Measurements from ENCODE around the gene AIF1. TPM values are rescaled to one million over a fixed set of nuclear protein-coding genes. Genes with fewer than 3 reads are reported as not detected.

Gene AIF1
- total and polyA plus RNA-seq, 2 donors (not counting 1 experiment from before 2014, with no cell fraction given): not detected

GRCh38 chr6:31581434-31582229 lies 33.4 kb upstream of the AIF1 start:
- Histone ChIP-seq H3K4me3 (replicated peaks in 1 of 4; ENCODE audit: control extremely low read depth in 1 of 4, insufficient read depth in 1 of 4, low read depth in 3 of 4, low read length in 4 of 4) (peak overlapping the region; percentile 74 to 89 (median 82)), H3K36me3 (ENCODE audit: control insufficient read depth, insufficient read depth, low read length) (no peaks in the 10 kb centered on the region), H3K79me2 (ENCODE audit: control insufficient read depth, insufficient read depth, low read length) (no peaks in the 10 kb centered on the region), H3K27ac (ENCODE audit: insufficient read depth, low read length) (no peak overlapping the region), H2AFZ (ENCODE audit: low read length) (peak overlapping the region; percentile 97), H3K4me2 (ENCODE audit: extremely low read depth, insufficient read depth, low read length) (peak overlapping the region; percentile 99), H3K27me3 (ENCODE audit: control insufficient read depth, insufficient read depth, low read length) (peaks cover 9% of the 10 kb centered on the region), H3K4me1 (ENCODE audit: control insufficient read depth, extremely low read depth, insufficient read depth, low read length) (no peaks in the 10 kb centered on the region), H3K9ac (ENCODE audit: insufficient read depth, low read length) (peak overlapping the region; percentile 70), H4K20me1 (ENCODE audit: control insufficient read depth, extremely low read depth, insufficient read depth, low read length) (no peaks in the 10 kb centered on the region), H3K9me3 (ENCODE audit: control insufficient read depth, insufficient read depth, low read depth, low read length) (no peaks in the 10 kb centered on the region)
- DNase-seq (ENCODE audit: low read depth in 2 of 2): no peak
- TF ChIP-seq CTCF (conservative IDR thresholded peaks at IDR 0.05 in 1 of 2, IDR thresholded peaks at IDR 0.05 in 1 of 2; ENCODE audit: low read depth in 1 of 2, low read length in 2 of 2) (no peak), EZH2 (IDR thresholded peaks at IDR 0.05; ENCODE audit: low read length, missing control alignments) (peak; percentile 16)

GRCh38 chr6:31582230-31582643 lies 32.8 kb upstream of the AIF1 start, which contains the start of gene LTB:
TSS of gene LTB (minus strand) at chr6:31582424. CDS start at chr6:31582417, 7 bp downstream.
- Histone ChIP-seq H3K9ac (ENCODE audit: insufficient read depth, low read length) (peak within 1 kb of the TSS; percentile 70), H4K20me1 (ENCODE audit: control insufficient read depth, extremely low read depth, insufficient read depth, low read length) (no peaks in the 10 kb centered on the region), H3K4me1 (ENCODE audit: control insufficient read depth, extremely low read depth, insufficient read depth, low read length) (no peaks in the 10 kb centered on the region), H3K4me2 (ENCODE audit: extremely low read depth, insufficient read depth, low read length) (peak within 1 kb of the TSS; percentile 99), H3K79me2 (ENCODE audit: control insufficient read depth, insufficient read depth, low read length) (no peaks in the 10 kb centered on the region), H2AFZ (ENCODE audit: low read length) (peak within 1 kb of the TSS; percentile 97), H3K36me3 (ENCODE audit: control insufficient read depth, insufficient read depth, low read length) (no peaks in the 10 kb centered on the region), H3K9me3 (ENCODE audit: control insufficient read depth, insufficient read depth, low read depth, low read length) (no peaks in the 10 kb centered on the region), H3K4me3 (replicated peaks in 1 of 4; ENCODE audit: control extremely low read depth in 1 of 4, insufficient read depth in 1 of 4, low read depth in 3 of 4, low read length in 4 of 4) (peak within 1 kb of the TSS; percentile 74 to 89 (median 82)), H3K27me3 (ENCODE audit: control insufficient read depth, insufficient read depth, low read length) (peaks cover 5% of the 10 kb centered on the region), H3K27ac (ENCODE audit: insufficient read depth, low read length) (no peak within 1 kb of the TSS)
- TF ChIP-seq EZH2 (IDR thresholded peaks at IDR 0.05; ENCODE audit: low read length, missing control alignments) (no peak), CTCF (conservative IDR thresholded peaks at IDR 0.05 in 1 of 2, IDR thresholded peaks at IDR 0.05 in 1 of 2; ENCODE audit: low read depth in 1 of 2, low read length in 2 of 2) (no peak)
- DNase-seq (ENCODE audit: low read depth in 2 of 2): no peak

- H3K4me1 ChIP-seq (ENCODE audit: control insufficient read depth, extremely low read depth, insufficient read depth, low read length): no peaks in the 10 kb centered on the region
- no peak overlapping the region for H3K27ac ChIP-seq (ENCODE audit: insufficient read depth, low read length)
- peaks cover 4% of the 10 kb centered on the region for H3K27me3 ChIP-seq (ENCODE audit: control insufficient read depth, insufficient read depth, low read length)
- H3K36me3 ChIP-seq (ENCODE audit: control insufficient read depth, insufficient read depth, low read length): no peaks in the 10 kb centered on the region
- H3K4me3 ChIP-seq (replicated peaks in 1 of 4; ENCODE audit: control extremely low read depth in 1 of 4, insufficient read depth in 1 of 4, low read depth in 3 of 4, low read length in 4 of 4): no peak overlapping the region
- no peak overlapping the region for H3K9ac ChIP-seq (ENCODE audit: insufficient read depth, low read length)
- no peaks in the 10 kb centered on the region for H3K9me3 ChIP-seq (ENCODE audit: control insufficient read depth, insufficient read depth, low read depth, low read length)
- H3K79me2 ChIP-seq (ENCODE audit: control insufficient read depth, insufficient read depth, low read length): no peaks in the 10 kb centered on the region
- no peak overlapping the region for H2AFZ ChIP-seq (ENCODE audit: low read length)
- TF ChIP-seq EZH2 (IDR thresholded peaks at IDR 0.05; ENCODE audit: low read length, missing control alignments) (no peak), CTCF (conservative IDR thresholded peaks at IDR 0.05 in 1 of 2, IDR thresholded peaks at IDR 0.05 in 1 of 2; ENCODE audit: low read depth in 1 of 2, low read length in 2 of 2) (peak; percentile 20 to 36)
- H3K4me2 ChIP-seq (ENCODE audit: extremely low read depth, insufficient read depth, low read length): no peak overlapping the region
- no peak for DNase-seq (ENCODE audit: low read depth in 2 of 2)
- H4K20me1 ChIP-seq (ENCODE audit: control insufficient read depth, extremely low read depth, insufficient read depth, low read length): no peaks in the 10 kb centered on the region
Observed at GRCh38 chr6:31585491-31585890, 29.5 kb upstream of the AIF1 start.

All from fibroblast of lung (primary cell).